T-helper 2 cell (primary cell): ENCODE measurements around the gene NTM.
"Not testable (repeated sequence)": the region's sequence is repeated elsewhere in the genome, so short reads cannot be mapped to it uniquely, and the experiment has no call there.

Experiments used
- DNase-seq, 5 experiments: peaks; one replicate each; pipeline versions ENCODE4 v3.0.0 to v3.0.0-alpha.2; 2012 to 2022

The NTM gene

GRCh38 chr11:131675121-131675888 lies 304.9 kb downstream of the NTM start:
- DNase-seq: no peak

- no peak for DNase-seq
Observed at GRCh38 chr11:131677828-131678470, 307.5 kb downstream of the NTM start.

- no peak for DNase-seq
Observed at GRCh38 chr11:131678658-131679340, 308.4 kb downstream of the NTM start.

DNA sequence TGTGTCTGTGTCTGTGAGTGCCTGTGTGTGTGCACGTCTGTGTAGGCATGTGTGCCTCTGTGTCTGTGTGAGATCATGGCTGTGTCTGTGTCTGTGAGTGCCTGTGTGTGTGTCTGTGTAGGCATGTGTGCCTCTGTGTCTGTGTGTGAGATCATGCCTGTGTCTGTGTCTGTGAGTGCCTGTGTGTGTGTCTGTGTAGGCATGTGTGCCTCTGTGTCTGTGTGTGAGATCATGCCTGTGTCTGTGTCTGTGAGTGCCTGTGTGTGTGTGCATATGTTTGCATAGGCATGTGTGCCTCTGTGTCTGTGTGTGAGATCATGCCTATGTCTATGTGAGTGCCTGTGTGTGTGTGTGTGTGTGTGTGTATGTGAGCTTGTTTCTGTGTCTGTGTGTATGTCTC lies 310.0 kb downstream of the NTM start:
- DNase-seq: not testable (repeated sequence)

- DNase-seq: no peak
Observed at GRCh38 chr11:131681920-131682319, 311.5 kb downstream of the NTM start.

DNA sequence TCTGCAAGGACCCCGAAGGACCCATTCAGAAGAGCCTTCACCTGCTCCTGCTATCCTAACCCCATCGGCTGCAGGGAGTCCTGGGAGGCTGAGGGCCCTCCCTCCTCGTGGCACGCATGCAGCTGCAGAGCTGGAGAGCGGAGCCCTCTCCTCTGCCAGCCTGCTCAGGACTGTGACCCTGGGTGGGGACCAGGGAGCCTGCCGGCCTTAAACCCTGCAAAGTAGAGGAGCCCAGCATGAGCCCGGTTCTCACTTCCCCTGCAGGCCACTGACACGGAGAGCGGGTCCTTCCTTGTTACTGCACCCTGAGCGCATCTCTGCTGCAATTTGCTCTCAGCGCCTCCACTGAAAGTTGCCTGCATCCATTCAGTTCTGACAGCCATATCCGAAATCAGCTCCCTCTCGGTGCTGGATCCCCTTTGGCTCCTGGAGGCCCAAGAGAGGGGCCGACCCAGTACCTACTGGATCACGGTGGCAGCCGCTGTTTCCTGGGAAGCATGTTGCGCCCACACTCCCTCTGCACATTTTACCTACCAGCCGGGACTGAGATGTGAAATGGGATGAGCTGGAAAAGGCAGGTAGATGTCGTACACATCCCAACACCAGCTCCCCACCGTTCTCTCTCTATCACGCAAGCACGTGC lies 312.1 kb downstream of the NTM start:
- no peak for DNase-seq

DNA sequence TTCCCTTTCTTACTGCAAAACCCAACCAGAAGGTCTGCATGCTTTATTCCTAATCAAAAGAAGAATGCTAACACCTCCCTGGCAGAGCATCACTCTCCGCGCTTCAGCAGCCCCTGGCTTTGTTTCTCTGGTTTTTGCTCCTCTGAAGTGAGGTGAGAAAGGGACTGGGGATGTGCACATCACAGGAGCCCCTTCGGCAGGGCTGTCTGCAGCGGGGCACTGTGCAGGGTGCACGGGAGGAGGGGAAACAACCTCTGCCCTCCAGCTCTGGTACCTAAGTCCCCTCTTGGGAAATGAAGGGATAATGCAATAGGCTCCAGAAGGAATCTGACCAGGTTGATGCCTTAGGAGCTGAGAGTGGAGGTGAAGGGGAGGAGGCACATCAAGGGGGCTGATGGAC lies 312.7 kb downstream of the NTM start:
- no peak for DNase-seq

GRCh38 chr11:131683666-131684065 lies 313.3 kb downstream of the NTM start:
- no peak for DNase-seq

DNA sequence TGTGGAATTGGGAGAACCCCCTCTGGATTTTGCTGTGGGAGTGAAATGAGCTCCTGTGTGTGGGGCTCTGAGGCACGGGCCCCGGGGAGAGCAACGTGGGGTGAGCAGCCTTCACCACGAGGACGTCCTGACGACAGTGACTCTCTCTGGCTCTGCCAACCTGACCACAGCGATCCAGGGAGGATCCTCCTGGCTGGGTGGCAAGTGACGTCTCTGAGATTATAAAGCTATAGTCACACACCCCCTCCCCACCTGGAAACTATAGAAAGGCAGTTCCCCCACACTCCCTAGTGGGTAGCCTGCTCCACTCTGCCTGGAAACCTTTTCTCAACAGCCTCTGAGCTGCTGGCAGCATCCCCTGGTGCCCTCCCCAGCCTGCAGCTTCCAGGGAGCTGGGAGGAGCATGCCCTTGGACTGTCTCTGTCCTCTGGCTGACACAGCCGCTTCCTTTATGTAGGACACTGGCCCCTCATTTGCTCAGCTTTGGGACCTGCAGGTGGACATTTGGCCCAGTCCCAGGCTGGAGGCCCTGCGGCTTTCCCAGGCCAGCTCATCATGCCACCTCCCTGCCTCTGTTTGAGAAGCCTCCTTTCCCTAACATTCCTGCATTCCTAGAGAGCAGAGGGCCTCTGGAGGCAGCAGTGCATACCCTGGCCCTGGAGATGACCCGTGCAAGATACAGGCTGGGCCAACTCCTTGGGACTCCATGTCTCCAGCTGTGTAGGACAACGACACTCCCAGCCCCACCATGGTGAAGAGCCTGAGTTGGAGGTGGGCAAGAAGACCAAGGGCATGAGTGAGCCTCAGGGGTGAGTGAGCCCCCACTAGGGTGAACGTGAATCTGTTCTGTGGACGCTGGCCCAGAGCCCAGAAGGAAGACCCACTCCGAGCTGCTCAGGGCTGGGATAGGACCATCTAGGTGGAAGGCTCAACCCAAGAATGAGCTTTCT lies 314.0 kb downstream of the NTM start:
- DNase-seq: no peak

- DNase-seq: no peak
Observed at GRCh38 chr11:131685206-131685605, 314.8 kb downstream of the NTM start.

- DNase-seq: no peak
Observed at GRCh38 chr11:131685906-131686305, 315.5 kb downstream of the NTM start.

DNA sequence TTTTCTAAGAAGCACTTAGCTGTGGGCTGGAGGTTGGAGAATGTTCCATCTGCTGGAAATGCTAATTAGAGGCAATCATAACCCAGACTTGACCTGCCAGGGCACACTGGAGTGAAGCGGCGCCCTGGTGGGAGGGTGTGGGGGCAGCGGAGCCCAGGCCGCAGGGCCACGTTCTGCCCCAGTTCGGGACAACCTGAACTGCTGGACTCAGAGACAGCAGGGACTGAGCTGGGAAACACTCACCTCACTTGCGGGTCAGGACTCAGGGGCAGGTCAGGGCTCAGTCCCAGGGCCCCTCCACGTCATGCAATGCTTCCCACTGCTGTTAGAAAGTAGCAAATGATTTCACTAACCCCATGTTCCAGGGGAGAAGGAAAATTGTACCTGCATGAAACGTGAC lies 316.4 kb downstream of the NTM start:
- DNase-seq: no peak

- DNase-seq: no peak
Observed at GRCh38 chr11:131687291-131688047, 317.1 kb downstream of the NTM start.

DNA sequence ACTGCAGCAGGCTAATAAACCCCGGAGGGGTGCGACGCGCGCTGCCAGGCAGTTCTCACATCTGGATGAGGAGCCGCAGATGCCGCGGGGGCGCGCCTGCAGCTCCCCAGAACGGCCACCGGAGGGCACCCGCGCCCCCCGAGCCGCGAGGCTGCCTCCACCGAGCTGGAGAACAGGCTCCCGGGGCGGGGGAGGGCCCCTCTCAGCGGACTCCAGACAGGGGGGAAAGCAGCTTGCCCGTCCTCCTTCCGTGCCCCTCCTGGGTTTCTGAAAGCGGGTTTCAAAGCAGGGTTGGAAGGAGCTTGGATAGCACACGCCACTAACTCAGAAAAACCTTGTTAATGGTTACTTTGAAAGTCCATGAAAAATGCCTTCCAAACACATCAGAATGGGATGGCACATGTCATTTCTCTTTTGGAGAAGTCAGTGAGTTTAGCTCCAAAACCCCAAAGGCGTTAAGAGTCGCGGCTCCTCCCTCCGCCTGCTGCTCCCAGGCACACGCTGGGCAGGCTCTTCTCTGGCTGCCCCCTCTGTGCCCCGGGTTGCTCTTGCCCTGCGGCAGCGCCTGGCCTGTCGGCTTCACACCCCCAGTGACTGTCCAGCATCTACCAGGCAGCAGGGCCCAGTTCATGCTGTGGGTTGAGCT lies 317.8 kb downstream of the NTM start:
- DNase-seq: peak in 1 of 5 experiments; percentile 53

- DNase-seq: no peak
Observed at GRCh38 chr11:131689049-131689925, 318.9 kb downstream of the NTM start.

GRCh38 chr11:131690362-131690761 lies 319.9 kb downstream of the NTM start:
- DNase-seq: no peak

- no peak for DNase-seq
Observed at GRCh38 chr11:131690776-131691175, 320.4 kb downstream of the NTM start.

- DNase-seq: peak in 1 of 5 experiments; percentile 76
Observed at GRCh38 chr11:131691181-131692041, 321.0 kb downstream of the NTM start.

DNA sequence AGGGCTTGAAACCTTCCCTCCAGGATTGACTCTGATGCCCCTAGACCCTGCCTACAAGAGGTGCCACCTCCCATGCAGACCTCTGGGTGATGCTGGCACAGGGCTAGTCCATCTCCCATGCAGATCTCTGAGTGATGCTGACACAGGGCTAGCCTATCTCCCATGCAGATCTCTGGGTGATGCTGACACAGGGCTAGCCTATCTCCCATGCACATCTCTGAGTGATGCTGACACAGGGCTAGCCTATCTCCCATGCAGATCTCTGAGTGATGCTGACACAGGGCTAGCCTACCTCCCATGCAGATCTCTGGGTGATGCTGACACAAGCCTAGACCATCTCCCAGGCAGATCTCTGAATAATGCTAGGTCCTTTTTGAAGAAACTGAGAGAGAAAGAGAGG lies 321.7 kb downstream of the NTM start:
- peak in 1 of 5 experiments; percentile 73 for DNase-seq
